ENCODE results near the gene PUDP. TPM values are rescaled to one million over a fixed set of nuclear protein-coding genes. Genes with fewer than 3 reads are reported as not detected.

PUDP gene
- total RNA-seq, 4 donors from 2014 or later, result 7.2 to 31.2 (median 22.8) TPM

- Histone ChIP-seq H3K9me3 (no peaks in the 10 kb centered on the region), H3K4me3 (no peak overlapping the region), H3K27me3 (no peaks in the 10 kb centered on the region), H3K4me1 (no peaks in the 10 kb centered on the region), H3K27ac (no peak overlapping the region), H3K36me3 (no peaks in the 10 kb centered on the region)
- in situ Hi-C loops (cut with MboI; ENCODE audit: low sequenced_read_pairs in 4 of 4), result no loop called here
- no peak for DNase-seq
- intact Hi-C loops (cut with DNase I; ENCODE audit: low total_unique reads), result no loop called here
- ATAC-seq, result no peak
- TF ChIP-seq CTCF (IDR thresholded peaks at IDR 0.05 in 4 of 5, conservative IDR thresholded peaks at IDR 0.05 in 1 of 5) (no peak), POLR2A (IDR thresholded peaks at IDR 0.05) (no peak)
Observed at GRCh38 chrX:7091923-7092322, 56.0 kb downstream of the PUDP start.

GRCh38 chrX:7090641-7091040 lies 57.3 kb downstream of the PUDP start:
- in situ Hi-C loops (cut with MboI; ENCODE audit: low sequenced_read_pairs in 4 of 4), result no loop called here
- ATAC-seq, result no peak

GRCh38 chrX:7088968-7089615 lies 58.9 kb downstream of the PUDP start:
- no peaks in the 10 kb centered on the region for H3K27me3 ChIP-seq
- H3K36me3 ChIP-seq, result no peaks in the 10 kb centered on the region
- H3K27ac ChIP-seq, result no peak overlapping the region
- H3K4me1 ChIP-seq, result no peaks in the 10 kb centered on the region
- H3K9me3 ChIP-seq, result no peaks in the 10 kb centered on the region
- H3K4me3 ChIP-seq, result no peak overlapping the region
- intact Hi-C loops (cut with DNase I; ENCODE audit: low total_unique reads) (loop anchor here (2.0 kb wide), 1 partner anchor 52 kb away; no protein-coding TSS in a partner anchor), in situ Hi-C loops (cut with MboI; ENCODE audit: low sequenced_read_pairs in 4 of 4) (no loop called here)
- ATAC-seq, result no peak
- no peak for DNase-seq
- no peak for TF ChIP-seq CTCF (IDR thresholded peaks at IDR 0.05 in 4 of 5, conservative IDR thresholded peaks at IDR 0.05 in 1 of 5)
- no peak for TF ChIP-seq POLR2A (IDR thresholded peaks at IDR 0.05)

More at GRCh38 chrX:7090641-7091040, 57.3 kb downstream of the PUDP start:
- DNase-seq, result no peak
- no peak overlapping the region for H3K27ac ChIP-seq
- intact Hi-C loops (cut with DNase I; ENCODE audit: low total_unique reads), result no loop called here
- no peaks in the 10 kb centered on the region for H3K27me3 ChIP-seq
- no peak overlapping the region for H3K4me3 ChIP-seq
- H3K9me3 ChIP-seq, result no peaks in the 10 kb centered on the region
- no peaks in the 10 kb centered on the region for H3K4me1 ChIP-seq
- no peaks in the 10 kb centered on the region for H3K36me3 ChIP-seq
- no peak for TF ChIP-seq POLR2A (IDR thresholded peaks at IDR 0.05)
- no peak for TF ChIP-seq CTCF (IDR thresholded peaks at IDR 0.05 in 4 of 5, conservative IDR thresholded peaks at IDR 0.05 in 1 of 5)

GRCh38 chrX:7086384-7086783 lies 61.6 kb downstream of the PUDP start:
- H3K4me1 ChIP-seq, result no peaks in the 10 kb centered on the region
- in situ Hi-C loops (cut with MboI; ENCODE audit: low sequenced_read_pairs in 4 of 4) (no loop called here), intact Hi-C loops (cut with DNase I; ENCODE audit: low total_unique reads) (no loop called here)

More at GRCh38 chrX:7086384-7086783, 61.6 kb downstream of the PUDP start:
- no peak overlapping the region for H3K27ac ChIP-seq
- no peak for TF ChIP-seq POLR2A (IDR thresholded peaks at IDR 0.05)
- TF ChIP-seq CTCF (IDR thresholded peaks at IDR 0.05 in 4 of 5, conservative IDR thresholded peaks at IDR 0.05 in 1 of 5), result no peak
- H3K4me3 ChIP-seq, result no peak overlapping the region
- H3K36me3 ChIP-seq, result no peaks in the 10 kb centered on the region
- H3K9me3 ChIP-seq, result no peaks in the 10 kb centered on the region
- DNase-seq (no peak), ATAC-seq (no peak)
- H3K27me3 ChIP-seq, result no peaks in the 10 kb centered on the region

All from gastrocnemius medialis (tissue), 4 donors.